HG03064 (cell line): ENCODE data around the gene RALGPS1.

Experiments
- ATAC-seq: cut with Tn5 transposase; IDR thresholded peaks from one replicate; pipeline ENCODE4 v1.9.1; 2021; ENCODE audit warnings: low read depth; ENCODE audit not compliant: unreplicated experiment

Gene RALGPS1

GRCh38 chr9:126902210-126902609, 12.4 kb upstream of the RALGPS1 start:
- no peak for ATAC-seq

- no peak for ATAC-seq
These were observed 10.0 kb upstream of the RALGPS1 start for GRCh38 chr9:126904586-126904985.

- no peak for ATAC-seq
These were observed 8.5 kb upstream of the RALGPS1 start for GRCh38 chr9:126906091-126906490.

- ATAC-seq, result no peak
These were observed 7.5 kb upstream of the RALGPS1 start for GRCh38 chr9:126907058-126907457.

- ATAC-seq, result no peak
These were observed 767 bp downstream of the RALGPS1 start for GRCh38 chr9:126915281-126915816.

GRCh38 chr9:126915846-126916543, 1.4 kb downstream of the RALGPS1 start:
- no peak for ATAC-seq

GRCh38 chr9:126916909-126917308, 2.3 kb downstream of the RALGPS1 start:
- no peak for ATAC-seq

- ATAC-seq, result no peak
These were observed 4.6 kb downstream of the RALGPS1 start for GRCh38 chr9:126919193-126919592.

GRCh38 chr9:126925876-126926275, 11.3 kb downstream of the RALGPS1 start:
- no peak for ATAC-seq

GRCh38 chr9:126926364-126926763, 11.8 kb downstream of the RALGPS1 start:
- ATAC-seq, result no peak

GRCh38 chr9:126927419-126927818, 12.8 kb downstream of the RALGPS1 start:
- no peak for ATAC-seq

- ATAC-seq, result no peak
These were observed 18.3 kb downstream of the RALGPS1 start for GRCh38 chr9:126932871-126933321.

- ATAC-seq, result no peak
These were observed 18.9 kb downstream of the RALGPS1 start for GRCh38 chr9:126933334-126933980.

GRCh38 chr9:126934441-126934840, 19.9 kb downstream of the RALGPS1 start:
- no peak for ATAC-seq

- no peak for ATAC-seq
These were observed 21.0 kb downstream of the RALGPS1 start for GRCh38 chr9:126935630-126936029.

GRCh38 chr9:126937444-126937843, 22.9 kb downstream of the RALGPS1 start:
- no peak for ATAC-seq

- no peak for ATAC-seq
These were observed 23.7 kb downstream of the RALGPS1 start for GRCh38 chr9:126938327-126938726.

- ATAC-seq, result no peak
These were observed 25.2 kb downstream of the RALGPS1 start for GRCh38 chr9:126939821-126940221.

- ATAC-seq, result no peak
These were observed 27.8 kb downstream of the RALGPS1 start for GRCh38 chr9:126942399-126942798.

GRCh38 chr9:126945682-126946081, 31.1 kb downstream of the RALGPS1 start:
- no peak for ATAC-seq

GRCh38 chr9:126947529-126947928, 32.9 kb downstream of the RALGPS1 start:
- no peak for ATAC-seq
